ENCODE results near the gene EPHA7. TPM values are rescaled to one million over a fixed set of nuclear protein-coding genes. Genes with fewer than 3 reads are reported as not detected.

The EPHA7 gene
- total RNA-seq, 1 experiment from 2014 or later: 10.7 TPM

GRCh38 chr6:93392797-93393196 is 26.6 kb downstream of the EPHA7 start:
- TF ChIP-seq EZH2 (IDR thresholded peaks at IDR 0.05; ENCODE audit: borderline replicate concordance, low read depth, low read length, poor library complexity, severe bottlenecking) (no peak), CTCF (conservative IDR thresholded peaks at IDR 0.05; ENCODE audit: low read depth, low read length) (no peak)
- intact Hi-C loops (cut with micrococcal nuclease; ENCODE audit: unreplicated experiment): no loop called here
- H3K9me3 ChIP-seq (ENCODE audit: low read depth, low read length, poor library complexity, severe bottlenecking): no peaks in the 10 kb centered on the region
- CTCF ChIA-PET: no interaction called here
- no peaks in the 10 kb centered on the region for H3K36me3 ChIP-seq (ENCODE audit: insufficient read depth, low read length, poor library complexity, severe bottlenecking)
- no peaks in the 10 kb centered on the region for H3K27me3 ChIP-seq (replicated peaks; ENCODE audit: insufficient read depth, low read depth, low read length, poor library complexity)
- peaks cover 42% of the 10 kb centered on the region for H3K4me1 ChIP-seq (ENCODE audit: insufficient read depth, low read length, poor library complexity, severe bottlenecking)
- POLR2A ChIA-PET (ENCODE audit: low non-redundant PET): no interaction called here
- no peak for DNase-seq (ENCODE audit: low spot score)
- no peak overlapping the region for H3K4me3 ChIP-seq (ENCODE audit: low read depth, low read length, poor library complexity, severe bottlenecking)
- BruUV-seq (replicated peaks): no TSS peak
- H3K27ac ChIP-seq (ENCODE audit: low read depth, low read length, poor library complexity, severe bottlenecking): no peak overlapping the region

GRCh38 chr6:93391965-93392364 is 27.4 kb downstream of the EPHA7 start:
- POLR2A ChIA-PET (ENCODE audit: low non-redundant PET): no interaction called here

GRCh38 chr6:93389192-93389591 is 30.2 kb downstream of the EPHA7 start:
- ChIA-PET CTCF (interaction anchor here (0.6 kb wide), 1 partner anchor 35 kb away, joined by 3 read pairs; no protein-coding TSS in a partner anchor), POLR2A (ENCODE audit: low non-redundant PET) (no interaction called here)
- Histone ChIP-seq H3K27me3 (replicated peaks; ENCODE audit: insufficient read depth, low read depth, low read length, poor library complexity) (no peaks in the 10 kb centered on the region), H3K36me3 (ENCODE audit: insufficient read depth, low read length, poor library complexity, severe bottlenecking) (no peaks in the 10 kb centered on the region), H3K27ac (ENCODE audit: low read depth, low read length, poor library complexity, severe bottlenecking) (no peak overlapping the region), H3K9me3 (ENCODE audit: low read depth, low read length, poor library complexity, severe bottlenecking) (no peaks in the 10 kb centered on the region), H3K4me1 (ENCODE audit: insufficient read depth, low read length, poor library complexity, severe bottlenecking) (peaks cover 18% of the 10 kb centered on the region), H3K4me3 (ENCODE audit: low read depth, low read length, poor library complexity, severe bottlenecking) (no peak overlapping the region)
- no peak for DNase-seq (ENCODE audit: low spot score)
- intact Hi-C loops (cut with micrococcal nuclease; ENCODE audit: unreplicated experiment): no loop called here
- TF ChIP-seq EZH2 (IDR thresholded peaks at IDR 0.05; ENCODE audit: borderline replicate concordance, low read depth, low read length, poor library complexity, severe bottlenecking) (no peak), CTCF (conservative IDR thresholded peaks at IDR 0.05; ENCODE audit: low read depth, low read length) (no peak)
- no TSS peak for BruUV-seq (replicated peaks)

More at GRCh38 chr6:93391965-93392364, 27.4 kb downstream of the EPHA7 start:
- H3K27me3 ChIP-seq (replicated peaks; ENCODE audit: insufficient read depth, low read depth, low read length, poor library complexity): no peaks in the 10 kb centered on the region
- DNase-seq (ENCODE audit: low spot score): peak; percentile 9
- H3K4me3 ChIP-seq (ENCODE audit: low read depth, low read length, poor library complexity, severe bottlenecking): no peak overlapping the region
- H3K4me1 ChIP-seq (ENCODE audit: insufficient read depth, low read length, poor library complexity, severe bottlenecking): peaks cover 42% of the 10 kb centered on the region
- TF ChIP-seq CTCF (conservative IDR thresholded peaks at IDR 0.05; ENCODE audit: low read depth, low read length) (no peak), EZH2 (IDR thresholded peaks at IDR 0.05; ENCODE audit: borderline replicate concordance, low read depth, low read length, poor library complexity, severe bottlenecking) (no peak)
- CTCF ChIA-PET: no interaction called here
- intact Hi-C loops (cut with micrococcal nuclease; ENCODE audit: unreplicated experiment): no loop called here
- H3K36me3 ChIP-seq (ENCODE audit: insufficient read depth, low read length, poor library complexity, severe bottlenecking): no peaks in the 10 kb centered on the region
- no TSS peak for BruUV-seq (replicated peaks)
- no peak overlapping the region for H3K27ac ChIP-seq (ENCODE audit: low read depth, low read length, poor library complexity, severe bottlenecking)
- H3K9me3 ChIP-seq (ENCODE audit: low read depth, low read length, poor library complexity, severe bottlenecking): no peaks in the 10 kb centered on the region

Data from A673 (cell line).